Renal cortex interstitium (tissue), 15 donors: ENCODE results near the gene SLC4A5. TPM values are rescaled to one million over a fixed set of nuclear protein-coding genes. Genes with fewer than 3 reads are reported as not detected.
A peak's percentile ranks its signal among the peaks of the same experiment; 100 is the strongest.

Experiments
- DNase-seq, 11 donors: peaks; one replicate each; pipeline ENCODE4 v3.0.0-alpha.2; 2013; ENCODE audit warnings: low read depth in 9 of 11, low spot score in 4 of 11; ENCODE audit errors: extremely low read depth in 1 of 11
- long read RNA-seq, 16 experiments: transcript quantifications; one replicate each; lab custom pipeline, GENCODE V29; 2026
- polyA plus RNA-seq, 3 donors: library from polyadenylated mRNA; unstranded; fragments of 120-200 nt; gene quantifications; one replicate each; pipeline ENCODE4 v1.2.1, GENCODE V29; 2013; ENCODE audit not compliant: insufficient read length in 3 of 3

SLC4A5 gene
- 1 to 10 TPM; 1.7 to 4.8 (median 3.2) TPM for polyA plus RNA-seq
- long read RNA-seq, donor 1, result 0 reads
- long read RNA-seq, donor 2, result 0 reads
- long read RNA-seq, donor 3, result 0 reads
- long read RNA-seq, donor 4, result 0 reads
- long read RNA-seq, donor 5, result 0 reads
- long read RNA-seq, donor 6, result 0 reads
- long read RNA-seq, donor 7, result 0 reads
- long read RNA-seq, donor 8, result 0 reads
- long read RNA-seq, donor 9, result 0 reads
- long read RNA-seq, donor 10, result 0 reads
- long read RNA-seq, donor 11, result 0 reads
- long read RNA-seq, donor 12, result 0 reads
- long read RNA-seq, donor 13, partial matches to known transcripts, result 0 of 1 reads
- long read RNA-seq, donor 13, other reads (novel, unspliced or antisense), result 0 of 1 reads
- long read RNA-seq, donor 14, result 0 reads
- long read RNA-seq, donor 15, result 0 reads
- long read RNA-seq, donor 16, result 0 reads

DNA sequence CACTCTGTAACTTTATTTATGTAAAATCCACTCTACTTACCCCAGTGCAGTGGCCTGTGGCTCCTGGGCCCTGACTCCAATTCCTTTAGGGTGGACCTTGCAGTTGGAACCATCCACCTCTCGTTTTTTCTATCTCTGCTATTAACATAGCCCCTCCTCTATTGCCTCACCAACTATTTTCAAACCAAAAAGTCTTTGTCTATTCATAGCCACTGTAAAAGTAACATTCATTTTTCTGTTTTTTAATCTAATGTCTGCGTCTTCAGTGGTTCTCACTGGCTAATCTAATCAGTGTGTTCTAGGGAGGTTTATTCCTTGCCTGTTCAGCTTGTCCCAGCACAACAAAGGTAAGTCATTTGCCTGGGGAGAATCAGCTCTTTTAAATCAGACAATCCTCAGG is at the start of gene SLC4A5:
SLC4A5 (minus strand) TSS at position 101 of the 400 bp plus-strand sequence. CDS start 28,393 bp downstream, outside the sequence.
- DNase-seq, result no peak

DNA sequence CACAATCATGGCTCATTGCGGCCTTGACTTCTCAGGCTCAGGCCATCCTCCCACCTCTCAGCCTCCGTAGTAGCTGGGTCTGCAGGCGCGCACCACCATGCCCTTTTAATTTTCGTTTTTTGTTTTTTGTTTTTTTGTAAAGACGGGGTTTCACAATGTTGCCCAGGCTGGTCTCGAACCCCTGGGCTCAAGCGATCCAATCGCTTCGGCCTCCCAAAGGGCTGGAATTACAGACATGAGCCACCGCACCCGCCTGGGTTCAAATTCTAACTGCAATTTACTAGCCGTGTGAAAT is 49.2 kb upstream of the SLC4A5 start:
- no peak for DNase-seq

- DNase-seq, result peak; percentile 79 to 96 (median 89)
Observed at GRCh38 chr2:74391580-74392448, 48.6 kb upstream of the SLC4A5 start.

DNA sequence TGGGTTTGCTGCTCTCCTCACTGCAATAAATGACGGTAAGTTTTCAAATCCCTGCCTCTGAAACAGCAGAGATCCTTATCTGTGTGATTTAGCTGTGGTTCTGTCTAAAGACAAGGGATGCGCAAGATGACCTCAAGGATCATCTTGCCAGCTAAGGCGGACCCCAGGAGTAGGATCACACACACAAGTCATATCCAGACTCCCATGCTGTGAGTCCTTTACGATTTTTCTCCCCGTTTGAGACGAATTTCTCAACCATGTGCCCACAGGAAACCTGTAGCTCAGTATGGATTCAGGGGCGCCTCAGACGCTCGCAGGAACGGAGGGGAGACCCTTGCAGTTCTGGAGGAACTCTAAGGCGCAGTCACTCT is 48.0 kb upstream of the SLC4A5 start:
- DNase-seq, result peak in 1 of 11 donors; percentile 37

DNA sequence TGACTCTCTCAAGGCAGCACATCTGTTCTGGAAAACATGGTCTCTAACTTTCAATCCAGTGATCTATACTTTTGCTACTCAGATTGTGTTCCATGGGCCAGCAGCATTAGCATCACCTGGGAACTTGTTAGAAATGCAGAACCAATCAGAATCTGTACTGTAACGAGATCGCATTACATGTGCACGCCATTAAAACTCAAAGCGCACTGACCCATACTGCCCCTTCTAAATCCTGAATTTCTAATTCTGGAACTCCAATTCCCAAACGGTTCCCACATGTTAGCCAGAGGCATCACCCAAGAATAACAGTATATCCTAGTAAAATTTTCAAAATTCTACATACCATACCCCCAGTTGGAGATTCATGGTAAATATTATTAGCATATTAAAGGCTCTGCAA is 47.4 kb upstream of the SLC4A5 start:
- no peak for DNase-seq

- DNase-seq, result no peak
Observed at GRCh38 chr2:74387346-74387745, 44.1 kb upstream of the SLC4A5 start.

DNA sequence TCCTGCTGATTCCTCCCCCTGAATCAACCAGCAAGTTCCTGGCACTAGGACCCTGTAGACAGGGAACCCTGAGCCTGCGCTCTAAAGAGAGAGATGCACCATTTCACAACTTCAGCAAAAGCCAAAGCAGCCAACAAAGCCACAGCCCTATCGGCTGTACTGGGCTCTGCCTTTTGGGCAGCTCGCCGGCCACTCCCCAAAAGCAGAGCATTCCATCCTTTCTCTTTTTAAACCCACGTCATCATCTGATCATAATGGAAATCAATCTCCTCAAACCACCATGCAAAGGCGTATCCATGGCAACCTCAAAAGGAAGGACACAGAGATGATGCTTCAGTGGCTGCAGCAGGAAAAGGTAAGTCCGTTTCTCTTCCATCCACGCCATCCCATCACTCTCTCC is 42.2 kb upstream of the SLC4A5 start:
- no peak for DNase-seq

GRCh38 chr2:74384051-74384450 is 40.8 kb upstream of the SLC4A5 start:
- DNase-seq, result no peak

DNA sequence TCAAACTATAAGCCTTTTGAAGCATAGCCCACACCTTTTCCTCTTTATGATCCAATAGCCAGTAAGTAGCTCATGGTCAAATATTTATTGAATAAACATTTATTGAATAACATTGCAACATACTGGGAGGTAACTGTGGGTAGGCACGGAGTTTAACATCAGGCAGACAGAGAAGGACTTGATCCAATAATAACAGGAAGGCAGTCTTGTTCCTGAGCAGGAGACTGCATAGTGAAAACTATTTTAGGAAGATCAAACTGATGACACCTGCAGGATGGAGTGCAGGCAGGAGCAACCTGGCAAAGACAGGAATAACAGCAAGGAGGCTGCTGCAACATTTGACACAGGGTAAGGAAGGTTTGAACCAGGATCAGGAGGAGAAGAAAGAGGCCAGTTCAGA is 40.0 kb upstream of the SLC4A5 start:
- no peak for DNase-seq

DNA sequence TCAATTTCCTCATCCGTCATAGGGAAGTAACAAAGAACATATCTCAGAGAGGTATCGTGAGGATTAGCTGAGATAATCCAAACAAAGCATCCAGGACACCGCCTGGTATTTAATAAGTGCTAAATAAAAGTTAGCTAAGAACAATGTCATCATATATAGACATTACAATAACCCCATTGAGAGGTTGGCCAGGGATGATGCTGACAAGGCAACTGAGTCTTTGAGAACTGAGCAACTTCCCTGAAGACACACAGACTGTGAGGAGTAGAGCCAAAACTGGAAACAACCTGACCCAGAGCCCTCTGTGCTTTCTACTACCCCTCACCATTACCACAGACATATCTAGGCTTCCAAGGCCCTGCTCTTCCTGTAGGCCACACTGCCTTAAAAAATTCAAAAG is 38.5 kb upstream of the SLC4A5 start:
- no peak for DNase-seq

DNA sequence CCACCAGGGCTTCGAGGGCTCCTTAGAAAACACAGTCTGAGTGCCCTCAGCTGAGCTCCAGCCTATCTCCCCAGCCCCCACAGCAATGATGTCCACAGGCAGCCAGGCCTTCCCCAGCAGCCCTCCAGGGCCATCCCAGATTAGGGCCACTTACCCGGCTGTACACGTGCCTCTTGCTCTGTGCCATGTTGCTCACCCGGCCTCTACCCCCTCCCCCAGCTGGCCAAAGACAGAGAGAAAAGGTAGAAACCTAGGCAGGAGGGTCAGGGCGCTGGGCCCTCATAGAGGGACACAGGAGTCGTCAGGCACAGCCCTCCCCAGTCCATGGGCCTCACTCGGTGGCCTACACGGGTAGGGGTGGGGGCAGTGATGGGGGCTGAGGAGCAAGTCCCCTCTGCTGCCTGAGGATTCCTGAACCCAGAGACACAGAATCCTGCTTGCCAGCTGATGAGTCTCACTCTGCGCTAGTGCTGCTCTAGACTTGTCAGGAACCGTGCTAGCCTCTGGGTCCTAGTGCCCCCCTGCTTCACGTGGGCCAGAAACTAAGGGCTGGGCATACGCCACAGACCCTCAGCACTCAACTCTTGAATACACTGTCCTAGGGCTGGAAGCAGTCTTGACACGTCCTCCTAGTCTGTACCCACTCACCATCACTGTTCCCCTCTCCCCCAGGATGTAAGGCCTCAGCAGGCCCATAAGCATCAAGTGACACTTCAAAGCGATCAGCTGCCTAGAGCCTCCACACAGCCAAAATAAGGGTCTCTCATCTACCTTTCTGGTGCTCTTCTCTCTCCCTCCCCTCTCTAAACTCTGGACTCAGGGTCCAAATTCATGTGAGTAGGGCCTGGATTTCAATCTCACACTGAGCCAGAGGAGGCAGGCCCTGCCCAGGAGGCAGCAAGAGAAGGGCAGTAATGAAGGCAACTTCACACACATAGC is 36.9 kb upstream of the SLC4A5 start, which contains the start of gene DCTN1:
DCTN1 (minus strand) TSS at position 461 of the 939 bp plus-strand sequence; CDS start at position 187, 274 bp downstream.
- peak in 8 of 11 donors; percentile 39 to 70 (median 54) for DNase-seq

DNA sequence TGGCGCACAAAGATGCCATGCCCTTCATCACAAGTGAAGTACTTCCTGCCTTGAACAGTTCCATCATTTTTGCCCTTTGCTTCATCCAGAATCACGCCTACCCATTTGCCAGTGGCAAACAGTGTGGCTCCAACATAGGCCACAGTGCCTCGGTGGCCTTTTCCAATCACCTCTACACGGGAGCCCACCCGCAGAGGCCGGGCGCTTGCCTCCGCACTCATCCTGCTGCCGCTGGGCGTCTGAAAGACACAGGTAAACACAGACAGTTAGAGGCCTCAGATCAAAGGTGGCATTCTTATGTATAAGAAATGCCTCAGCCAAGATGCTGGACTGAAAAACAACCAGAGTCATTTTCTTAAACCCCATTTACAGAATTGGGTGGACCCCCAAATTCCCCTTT is 34.8 kb upstream of the SLC4A5 start:
- no peak for DNase-seq

GRCh38 chr2:74375838-74376237 is 32.6 kb upstream of the SLC4A5 start:
- no peak for DNase-seq

DNA sequence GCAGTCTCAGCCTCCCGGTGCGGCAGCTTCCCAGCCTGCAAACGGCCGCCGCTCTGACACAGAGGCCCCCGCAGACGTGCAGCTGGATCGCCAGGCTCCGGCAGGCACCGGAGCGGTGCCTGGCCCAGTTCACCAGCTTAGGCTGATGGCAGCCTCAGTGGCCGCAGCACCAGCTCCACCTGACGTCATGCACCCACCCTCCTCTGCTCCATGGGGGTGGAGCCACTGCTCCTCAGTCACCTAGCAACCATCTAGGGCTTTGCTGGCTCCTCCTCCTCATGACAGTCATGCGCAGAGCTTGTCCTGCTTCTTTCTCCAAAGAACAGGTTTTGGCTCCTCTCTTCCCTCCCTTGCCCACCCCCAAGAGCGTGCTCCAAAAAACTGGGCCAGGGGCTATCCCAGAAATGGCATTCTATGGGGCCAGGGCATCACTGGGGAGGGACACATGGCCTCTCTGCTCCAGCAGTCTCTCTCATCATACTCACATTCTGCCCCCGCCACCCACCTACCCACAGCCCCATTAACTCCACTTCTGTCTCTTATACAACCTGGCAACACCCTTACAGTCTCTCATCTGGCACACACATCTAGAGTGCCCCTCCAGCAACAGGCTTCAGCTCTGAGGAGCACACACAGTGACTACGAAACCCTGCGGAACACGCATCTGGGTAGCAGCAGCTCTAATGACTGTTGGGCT is 31.4 kb upstream of the SLC4A5 start:
- DNase-seq, result peak; percentile 53 to 86 (median 71)

DNA sequence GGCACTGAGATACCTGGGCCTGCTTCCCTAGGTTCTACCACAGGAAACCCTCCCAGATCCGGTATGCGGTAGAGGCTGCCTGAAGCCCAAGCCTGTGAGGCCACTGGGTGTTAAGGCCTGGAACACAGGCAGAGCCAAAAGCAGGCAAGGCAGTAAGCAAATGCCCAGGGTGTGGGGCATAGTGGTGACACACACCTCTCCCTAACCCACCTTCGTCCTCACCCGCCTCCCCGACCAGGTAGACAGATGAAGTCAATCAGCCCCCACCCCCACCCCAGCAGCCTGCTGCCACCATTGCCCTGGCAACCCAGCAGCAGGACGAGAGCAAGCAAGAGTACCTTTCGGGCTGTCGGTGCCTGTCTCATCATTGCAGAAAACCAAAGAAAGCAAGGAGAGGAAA is 30.8 kb upstream of the SLC4A5 start:
- no peak for DNase-seq

DNA sequence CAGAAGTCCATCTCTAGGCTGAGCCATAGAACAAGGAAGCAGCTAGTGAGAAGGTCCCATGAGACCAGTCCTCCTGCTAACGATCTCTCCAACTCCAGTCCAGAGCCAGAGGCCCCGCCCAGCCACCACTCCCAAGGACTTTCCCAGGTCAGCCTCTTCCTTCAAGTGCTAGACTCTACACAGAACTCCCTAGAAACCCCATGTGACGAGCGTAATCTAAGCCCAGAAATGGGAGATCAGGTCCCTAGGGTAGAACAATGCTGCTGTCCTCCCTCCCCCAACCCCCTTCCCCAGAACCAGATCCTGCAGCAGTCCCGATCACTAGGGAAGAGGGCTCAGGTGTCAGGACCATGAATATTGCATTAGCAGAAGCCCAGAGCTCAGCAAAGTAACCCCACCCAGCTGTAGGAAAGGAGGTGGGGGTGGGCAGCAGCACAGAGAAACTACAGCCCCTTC is 30.0 kb upstream of the SLC4A5 start:
- DNase-seq, result no peak

GRCh38 chr2:74372674-74373073 is 29.5 kb upstream of the SLC4A5 start:
- no peak for DNase-seq

- no peak for DNase-seq
Observed at GRCh38 chr2:74371421-74371820, 28.2 kb upstream of the SLC4A5 start.

- no peak for DNase-seq
Observed at GRCh38 chr2:74369976-74370375, 26.8 kb upstream of the SLC4A5 start.
